Kidney epithelial cell (primary cell): Measurements from ENCODE around the gene FOXQ1. TPM values are rescaled to one million over a fixed set of nuclear protein-coding genes. Genes with fewer than 3 reads are reported as not detected.

Experiments used
- DNase-seq: peaks from one replicate; pipeline ENCODE4 v3.0.0-alpha.2; 2010; ENCODE audit warnings: low read depth
- H3K27me3 ChIP-seq: 2 replicates; pipeline ENCODE4 v1.6.0; 2011; ENCODE audit warnings: low read length; ENCODE audit not compliant: control insufficient read depth, insufficient read depth
- H3K36me3 ChIP-seq: 2 replicates; pipeline ENCODE4 v1.5.1; 2011; ENCODE audit warnings: low read length; ENCODE audit not compliant: control insufficient read depth, insufficient read depth
- H3K4me3 ChIP-seq: 2 replicates; pipeline ENCODE4 v1.5.1; 2011; ENCODE audit warnings: low read depth, mild to moderate bottlenecking, control low read depth, low read length
- CTCF ChIP-seq: IDR thresholded peaks from 2 replicates; pipeline ENCODE4 v1.5.1; 2011; ENCODE audit warnings: mild to moderate bottlenecking, moderate library complexity, low read length, control low read depth, inconsistent platforms; ENCODE audit not compliant: insufficient read depth, poor library complexity, severe bottlenecking
- total RNA-seq: library from RNA; depleted of rRNA; stranded (reverse); fragments of >200 nt; gene quantifications from 2 replicates; pipeline ENCODE4 v1.2.3, GENCODE V29; 2015

The FOXQ1 gene
- total RNA-seq, 1 donor from 2014 or later = 6.9 TPM

GRCh38 chr6:1287103-1287591 is 24.8 kb upstream of the FOXQ1 start:
- no peak for TF ChIP-seq CTCF
- DNase-seq = peak; percentile 89

GRCh38 chr6:1290086-1290485 is 21.8 kb upstream of the FOXQ1 start:
- no peak overlapping the region for H3K4me3 ChIP-seq
- H3K36me3 ChIP-seq = no peaks in the 10 kb centered on the region
- no peaks in the 10 kb centered on the region for H3K27me3 ChIP-seq
- DNase-seq = no peak
- no peak for TF ChIP-seq CTCF

More at GRCh38 chr6:1287103-1287591, 24.8 kb upstream of the FOXQ1 start:
- Histone ChIP-seq H3K27me3 (no peaks in the 10 kb centered on the region), H3K4me3 (no peak overlapping the region), H3K36me3 (no peaks in the 10 kb centered on the region)

- no peak for TF ChIP-seq CTCF
- Histone ChIP-seq H3K4me3 (no peak overlapping the region), H3K27me3 (no peaks in the 10 kb centered on the region), H3K36me3 (no peaks in the 10 kb centered on the region)
- DNase-seq = no peak
Observed at GRCh38 chr6:1290805-1291204, 21.1 kb upstream of the FOXQ1 start.

- H3K4me3 ChIP-seq = no peak overlapping the region
- TF ChIP-seq CTCF = no peak
- no peaks in the 10 kb centered on the region for H3K27me3 ChIP-seq
- H3K36me3 ChIP-seq = no peaks in the 10 kb centered on the region
- no peak for DNase-seq
Observed at GRCh38 chr6:1291381-1291780, 20.5 kb upstream of the FOXQ1 start.

GRCh38 chr6:1295420-1295819 is 16.5 kb upstream of the FOXQ1 start:
- no peak overlapping the region for H3K4me3 ChIP-seq
- H3K27me3 ChIP-seq = no peaks in the 10 kb centered on the region
- no peak for DNase-seq
- no peaks in the 10 kb centered on the region for H3K36me3 ChIP-seq
- no peak for TF ChIP-seq CTCF

GRCh38 chr6:1296079-1296478 is 15.8 kb upstream of the FOXQ1 start:
- TF ChIP-seq CTCF = no peak
- H3K27me3 ChIP-seq = no peaks in the 10 kb centered on the region
- DNase-seq = no peak
- no peaks in the 10 kb centered on the region for H3K36me3 ChIP-seq
- H3K4me3 ChIP-seq = no peak overlapping the region
